Activated naive CD8-positive, alpha-beta T cell treated with anti-CD3 and anti-CD28 coated beads, Interleukin-2, amount 50 U/mL, for 24 hours (primary cell): Measurements from ENCODE around the gene CEP131.

Experiments
- ATAC-seq: fragments of 150-1000 bp; cut with Tn5 transposase; one replicate; pipeline ENCODE4 v1.10.0; 2021
- DNase-seq: peaks from one replicate; pipeline ENCODE4 v3.0.0; 2021
- H3K27ac Mint-ChIP-seq: one replicate; pipeline ENCODE4 v1.8.0; 2021; ENCODE audit warnings: mild to moderate bottlenecking, mixed read lengths
- H3K27me3 Mint-ChIP-seq: one replicate; pipeline ENCODE4 v1.8.0; 2021; ENCODE audit warnings: mixed read lengths
- H3K36me3 Mint-ChIP-seq: one replicate; pipeline ENCODE4 v1.8.0; 2021; ENCODE audit warnings: low read depth, mixed read lengths
- H3K4me1 Mint-ChIP-seq: one replicate; pipeline ENCODE4 v1.8.0; 2021; ENCODE audit warnings: mixed read lengths
- H3K4me3 Mint-ChIP-seq: one replicate; pipeline ENCODE4 v1.8.0; 2021; ENCODE audit warnings: mild to moderate bottlenecking, moderate library complexity, mixed read lengths
- H3K9me3 Mint-ChIP-seq: one replicate; pipeline ENCODE4 v1.8.0; 2021; ENCODE audit warnings: mixed read lengths

The CEP131 gene

GRCh38 chr17:81222906-81223761, at the start of gene CEP131:
Gene CEP131 (minus strand): TSS chr17:81222965. CDS start chr17:81220056, 2,909 bp downstream.
- Mint-ChIP-seq H3K27me3 (no peaks in the 10 kb centered on the region), H3K9me3 (no peaks in the 10 kb centered on the region), H3K4me3 (peak within 1 kb of the TSS; percentile 79), H3K36me3 (no peaks in the 10 kb centered on the region), H3K27ac (peak within 1 kb of the TSS; percentile 84), H3K4me1 (peaks cover 19% of the 10 kb centered on the region)
- ATAC-seq, result peak; percentile 98
- peak; percentile 100 for DNase-seq

GRCh38 chr17:81271226-81271625, 48.5 kb upstream of the CEP131 start:
- no peak overlapping the region for H3K4me3 Mint-ChIP-seq
- ATAC-seq (no peak), DNase-seq (no peak)
- H3K36me3 Mint-ChIP-seq, result peaks cover 16% of the 10 kb centered on the region
- H3K27ac Mint-ChIP-seq, result no peak overlapping the region
- no peaks in the 10 kb centered on the region for H3K27me3 Mint-ChIP-seq
- peaks cover 3% of the 10 kb centered on the region for H3K4me1 Mint-ChIP-seq
- H3K9me3 Mint-ChIP-seq, result no peaks in the 10 kb centered on the region

DNA sequence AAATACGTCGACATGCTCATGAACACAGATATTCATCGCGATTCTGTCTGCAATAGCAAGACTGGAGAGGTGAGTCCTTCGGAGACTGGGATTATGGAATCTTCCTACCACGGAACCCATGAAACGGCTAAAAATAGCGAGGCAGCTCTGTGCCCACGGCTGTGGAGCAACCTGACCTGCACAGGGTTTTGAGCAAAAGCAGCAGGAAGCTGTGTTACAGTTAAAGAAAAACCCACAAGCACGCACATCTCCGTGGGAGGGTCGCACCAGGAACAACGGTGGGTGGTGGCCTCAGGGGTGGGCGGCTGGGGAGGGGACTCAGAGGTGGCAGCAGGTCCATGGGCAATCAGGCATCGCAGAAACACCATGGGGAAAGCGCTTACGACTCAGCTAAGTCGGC, 47.5 kb upstream of the CEP131 start:
- H3K27ac Mint-ChIP-seq, result no peak overlapping the region
- no peak for DNase-seq
- no peak for ATAC-seq
- no peaks in the 10 kb centered on the region for H3K9me3 Mint-ChIP-seq
- H3K4me1 Mint-ChIP-seq, result peaks cover 3% of the 10 kb centered on the region
- peaks cover 16% of the 10 kb centered on the region for H3K36me3 Mint-ChIP-seq
- H3K4me3 Mint-ChIP-seq, result no peak overlapping the region
- H3K27me3 Mint-ChIP-seq, result no peaks in the 10 kb centered on the region

GRCh38 chr17:81267390-81268067, 44.8 kb upstream of the CEP131 start:
- no peak overlapping the region for H3K4me3 Mint-ChIP-seq
- ATAC-seq (no peak), DNase-seq (no peak)
- peaks cover 10% of the 10 kb centered on the region for H3K36me3 Mint-ChIP-seq
- H3K27me3 Mint-ChIP-seq, result no peaks in the 10 kb centered on the region
- no peaks in the 10 kb centered on the region for H3K9me3 Mint-ChIP-seq
- no peak overlapping the region for H3K27ac Mint-ChIP-seq
- peaks cover 3% of the 10 kb centered on the region for H3K4me1 Mint-ChIP-seq

- H3K27ac Mint-ChIP-seq, result no peak overlapping the region
- DNase-seq (no peak), ATAC-seq (no peak)
- H3K36me3 Mint-ChIP-seq, result peaks cover 8% of the 10 kb centered on the region
- peaks cover 3% of the 10 kb centered on the region for H3K4me1 Mint-ChIP-seq
- H3K27me3 Mint-ChIP-seq, result no peaks in the 10 kb centered on the region
- no peak overlapping the region for H3K4me3 Mint-ChIP-seq
- no peaks in the 10 kb centered on the region for H3K9me3 Mint-ChIP-seq
Measured at GRCh38 chr17:81265576-81265975, 42.8 kb upstream of the CEP131 start.

GRCh38 chr17:81264640-81265039, 41.9 kb upstream of the CEP131 start:
- peaks cover 8% of the 10 kb centered on the region for H3K36me3 Mint-ChIP-seq
- no peaks in the 10 kb centered on the region for H3K9me3 Mint-ChIP-seq
- DNase-seq (no peak), ATAC-seq (no peak)
- H3K4me1 Mint-ChIP-seq, result peaks cover 3% of the 10 kb centered on the region
- no peaks in the 10 kb centered on the region for H3K27me3 Mint-ChIP-seq
- H3K27ac Mint-ChIP-seq, result no peak overlapping the region
- no peak overlapping the region for H3K4me3 Mint-ChIP-seq

DNA sequence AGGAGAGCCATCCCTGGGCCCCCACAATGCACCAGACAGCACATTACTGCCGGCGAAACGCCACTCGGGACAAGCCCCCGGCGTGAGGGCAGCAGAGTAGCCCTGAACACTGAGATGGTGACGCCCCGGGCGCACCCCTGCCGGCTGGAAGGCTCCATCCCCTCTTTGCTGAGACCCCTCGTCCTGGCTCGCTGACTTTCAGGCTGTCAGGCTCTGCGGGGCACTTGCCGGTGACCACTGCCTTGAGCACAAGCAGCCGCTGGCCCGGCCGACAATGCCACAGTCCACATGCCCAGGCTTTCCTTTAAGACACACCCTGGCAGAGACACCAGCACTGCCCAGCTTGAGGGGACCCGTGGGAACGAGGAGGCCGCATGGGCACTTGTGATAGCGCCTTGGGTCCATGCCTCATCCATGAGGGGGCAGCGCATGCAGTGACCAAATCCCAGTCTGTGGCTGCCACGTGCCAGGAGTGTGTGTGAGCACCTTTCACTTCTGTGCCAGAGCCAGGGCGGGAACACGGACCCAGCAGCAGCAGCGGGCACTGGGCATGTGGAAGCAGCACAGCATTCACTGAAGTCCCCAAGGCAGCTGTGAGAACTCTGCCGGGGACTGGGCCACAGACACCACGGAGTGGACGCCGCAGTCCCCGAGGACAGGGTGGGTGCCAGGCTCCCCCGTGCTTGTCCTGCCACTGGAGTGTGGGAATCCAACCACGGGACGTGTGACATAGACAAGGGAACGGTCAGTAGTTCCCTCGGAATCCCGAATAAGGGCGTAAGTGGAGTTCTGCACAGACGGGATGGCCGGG, 40.8 kb upstream of the CEP131 start:
- Mint-ChIP-seq H3K9me3 (no peaks in the 10 kb centered on the region), H3K36me3 (peaks cover 8% of the 10 kb centered on the region), H3K27ac (no peak overlapping the region), H3K27me3 (no peaks in the 10 kb centered on the region), H3K4me1 (peaks cover 3% of the 10 kb centered on the region), H3K4me3 (no peak overlapping the region)
- no peak for ATAC-seq
- DNase-seq, result no peak

- no peaks in the 10 kb centered on the region for H3K9me3 Mint-ChIP-seq
- no peak for ATAC-seq
- H3K27me3 Mint-ChIP-seq, result no peaks in the 10 kb centered on the region
- no peak for DNase-seq
- no peak overlapping the region for H3K27ac Mint-ChIP-seq
- no peak overlapping the region for H3K4me3 Mint-ChIP-seq
- no peaks in the 10 kb centered on the region for H3K4me1 Mint-ChIP-seq
- peaks cover 8% of the 10 kb centered on the region for H3K36me3 Mint-ChIP-seq
Measured at GRCh38 chr17:81261582-81262336, 39.0 kb upstream of the CEP131 start.

DNA sequence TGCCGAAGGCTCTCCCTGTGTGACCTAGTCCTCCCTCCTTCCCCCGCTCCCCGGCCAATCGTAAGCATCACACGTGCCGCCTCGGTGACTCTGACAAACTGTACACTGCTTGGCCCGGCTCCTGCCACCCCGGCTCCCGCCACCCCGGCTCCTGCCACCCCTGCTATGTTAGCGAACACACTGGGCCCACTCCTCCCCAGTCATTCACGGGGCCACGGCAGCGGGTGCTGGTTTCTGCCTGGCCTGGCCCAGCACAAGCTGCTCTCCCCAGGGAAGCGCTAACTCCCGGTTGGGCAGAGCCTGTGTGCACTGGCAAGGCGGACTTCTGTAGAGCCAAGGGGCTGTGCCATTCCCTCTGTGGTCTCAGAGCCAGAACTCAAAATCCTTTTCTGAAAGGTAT, 38.3 kb upstream of the CEP131 start:
- H3K36me3 Mint-ChIP-seq, result peaks cover 8% of the 10 kb centered on the region
- H3K9me3 Mint-ChIP-seq, result no peaks in the 10 kb centered on the region
- H3K4me1 Mint-ChIP-seq, result no peaks in the 10 kb centered on the region
- ATAC-seq (no peak), DNase-seq (no peak)
- H3K4me3 Mint-ChIP-seq, result no peak overlapping the region
- H3K27ac Mint-ChIP-seq, result no peak overlapping the region
- no peaks in the 10 kb centered on the region for H3K27me3 Mint-ChIP-seq

DNA sequence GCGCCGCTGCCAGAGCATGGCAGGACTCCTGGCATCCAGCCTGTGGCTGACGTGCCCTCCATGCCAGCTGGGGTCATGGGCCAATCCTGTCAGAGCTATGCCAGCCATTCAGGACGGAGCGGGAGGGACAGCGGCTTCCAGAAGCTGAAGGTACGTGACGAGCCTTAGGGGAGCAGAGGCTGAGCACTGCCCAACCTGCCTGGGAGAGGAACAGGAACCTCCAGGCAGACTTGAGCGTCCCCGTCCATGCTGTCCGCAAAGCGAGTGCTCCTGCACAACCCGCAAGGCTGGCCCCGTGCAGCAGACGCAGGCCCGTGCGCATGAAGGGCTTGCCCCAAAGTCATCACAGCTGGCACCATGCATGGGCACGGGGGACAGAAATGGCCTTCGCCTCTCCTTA, 37.9 kb upstream of the CEP131 start:
- H3K36me3 Mint-ChIP-seq, result peaks cover 5% of the 10 kb centered on the region
- no peak overlapping the region for H3K4me3 Mint-ChIP-seq
- H3K27ac Mint-ChIP-seq, result no peak overlapping the region
- H3K4me1 Mint-ChIP-seq, result no peaks in the 10 kb centered on the region
- no peaks in the 10 kb centered on the region for H3K9me3 Mint-ChIP-seq
- H3K27me3 Mint-ChIP-seq, result no peaks in the 10 kb centered on the region
- ATAC-seq, result no peak
- no peak for DNase-seq

DNA sequence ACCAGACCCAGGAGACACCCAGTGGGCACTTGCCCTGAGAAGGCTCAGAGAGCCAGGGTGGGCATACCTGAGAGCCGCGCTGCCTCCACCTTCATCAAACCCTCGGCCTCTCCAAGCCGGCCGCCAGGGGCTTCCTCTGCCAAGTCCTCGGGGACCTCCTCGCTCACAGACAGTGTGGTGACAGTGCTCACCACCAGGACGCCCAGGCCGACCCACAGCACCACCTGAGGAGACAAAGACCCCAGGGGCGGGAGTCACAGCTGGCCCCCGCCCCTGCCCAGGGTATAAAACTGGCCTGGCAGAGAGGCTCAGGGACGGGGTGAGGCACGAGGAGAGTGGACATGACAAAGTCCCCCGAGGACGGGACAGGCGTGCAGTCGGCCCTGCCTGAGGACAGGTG, 37.4 kb upstream of the CEP131 start:
- ATAC-seq, result no peak
- no peaks in the 10 kb centered on the region for H3K4me1 Mint-ChIP-seq
- no peak for DNase-seq
- H3K27ac Mint-ChIP-seq, result no peak overlapping the region
- peaks cover 2% of the 10 kb centered on the region for H3K36me3 Mint-ChIP-seq
- no peak overlapping the region for H3K4me3 Mint-ChIP-seq
- no peaks in the 10 kb centered on the region for H3K27me3 Mint-ChIP-seq
- no peaks in the 10 kb centered on the region for H3K9me3 Mint-ChIP-seq

- peaks cover 2% of the 10 kb centered on the region for H3K36me3 Mint-ChIP-seq
- no peak overlapping the region for H3K4me3 Mint-ChIP-seq
- H3K9me3 Mint-ChIP-seq, result no peaks in the 10 kb centered on the region
- H3K27me3 Mint-ChIP-seq, result no peaks in the 10 kb centered on the region
- H3K27ac Mint-ChIP-seq, result no peak overlapping the region
- DNase-seq (no peak), ATAC-seq (no peak)
- no peaks in the 10 kb centered on the region for H3K4me1 Mint-ChIP-seq
Measured at GRCh38 chr17:81259058-81259605, 36.4 kb upstream of the CEP131 start.

DNA sequence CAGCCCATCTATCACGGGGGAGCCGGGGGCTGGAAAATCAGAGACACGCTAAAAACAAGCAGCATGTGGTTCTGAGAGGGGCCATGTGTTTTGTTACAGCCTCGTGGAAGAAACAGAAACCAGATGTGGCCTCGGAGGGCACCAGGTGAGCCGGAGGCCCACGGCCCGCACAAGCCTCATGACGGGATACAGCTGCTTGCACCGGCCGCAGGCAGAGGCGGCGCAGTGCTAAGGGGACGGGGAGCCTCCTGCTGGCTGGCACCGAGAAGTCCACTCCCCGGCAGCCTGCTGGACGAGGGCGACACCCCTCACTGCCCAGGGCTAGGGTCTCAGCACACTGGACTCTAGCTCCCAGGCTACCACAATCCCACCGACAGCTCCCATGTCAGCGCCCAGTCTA, 35.5 kb upstream of the CEP131 start:
- no peak for ATAC-seq
- H3K36me3 Mint-ChIP-seq, result peaks cover 6% of the 10 kb centered on the region
- no peaks in the 10 kb centered on the region for H3K9me3 Mint-ChIP-seq

GRCh38 chr17:81257533-81257932, 34.8 kb upstream of the CEP131 start:
- H3K4me3 Mint-ChIP-seq, result no peak overlapping the region
- no peaks in the 10 kb centered on the region for H3K27me3 Mint-ChIP-seq
- H3K27ac Mint-ChIP-seq, result no peak overlapping the region
- no peaks in the 10 kb centered on the region for H3K9me3 Mint-ChIP-seq
- H3K36me3 Mint-ChIP-seq, result peaks cover 11% of the 10 kb centered on the region
- ATAC-seq, result no peak
- H3K4me1 Mint-ChIP-seq, result peaks cover 7% of the 10 kb centered on the region
- no peak for DNase-seq

More for the DNA sequence above, 35.5 kb upstream of the CEP131 start:
- Mint-ChIP-seq H3K27me3 (no peaks in the 10 kb centered on the region), H3K4me1 (peaks cover 5% of the 10 kb centered on the region), H3K4me3 (no peak overlapping the region), H3K27ac (no peak overlapping the region)
- DNase-seq, result no peak
